A673 (cell line): ENCODE results near the gene ARHGAP6.

Experiments used
- CTCF ChIP-seq: fragments of 300-800, 200-600 bp; sonication (generic); conservative IDR thresholded peaks from 2 replicates; pipeline ENCODE4 v1.5.1; 2017; ENCODE audit warnings: low read depth, mild to moderate bottlenecking, antibody characterized with exemption, low read length, moderate library complexity, mixed read lengths
- EZH2 ChIP-seq: fragments of 200-600 bp; sonication (generic); IDR thresholded peaks from 2 replicates; pipeline ENCODE4 v1.6.1; 2017; ENCODE audit warnings: borderline replicate concordance, low read depth, mild to moderate bottlenecking, mixed read lengths, antibody characterized with exemption, low read length; ENCODE audit not compliant: poor library complexity, severe bottlenecking

- no peak for TF ChIP-seq CTCF
- no peak for TF ChIP-seq EZH2
These were observed 345.8 kb downstream of the ARHGAP6 start for GRCh38 chrX:11319806-11320520.
